MM.1S (cell line): ENCODE measurements around the gene STIM1.

Experiments used
- DNase-seq: peaks from one replicate; pipeline ENCODE4 v3.0.0-alpha.2; 2015
- H2AFZ ChIP-seq: fragments of 300-600 bp; sonication (generic); 2 replicates; pipeline ENCODE4 v1.6.0; 2016; ENCODE audit warnings: antibody characterized with exemption, low read length
- H3F3A ChIP-seq: fragments of 300-600 bp; sonication (generic); 2 replicates; pipeline ENCODE4 v1.6.1; 2016; ENCODE audit warnings: mild to moderate bottlenecking, antibody characterized with exemption, low read length, moderate library complexity, mixed read lengths; ENCODE audit not compliant: insufficient read depth
- H3K27ac ChIP-seq: fragments of 300-600 bp; sonication (generic); 2 replicates; pipeline ENCODE4 v1.5.1; 2016; ENCODE audit warnings: mild to moderate bottlenecking, low read length
- H3K27me3 ChIP-seq: fragments of 300-600 bp; sonication (generic); replicated peaks from 2 replicates; pipeline ENCODE4 v1.6.0; 2016; ENCODE audit warnings: low read length; ENCODE audit not compliant: insufficient read depth
- H3K36me3 ChIP-seq: fragments of 300-600 bp; sonication (generic); replicated peaks from 2 replicates; pipeline ENCODE4 v1.6.1; 2016; ENCODE audit warnings: mild to moderate bottlenecking, low read length, mixed read lengths; ENCODE audit not compliant: insufficient read depth
- H3K4me1 ChIP-seq: fragments of 300-600 bp; sonication (generic); 2 replicates; pipeline ENCODE4 v1.6.1; 2016; ENCODE audit warnings: low read length, mixed read lengths
- H3K4me2 ChIP-seq: fragments of 300-600 bp; sonication (generic); 2 replicates; pipeline ENCODE4 v1.6.0; 2016; ENCODE audit warnings: low read depth, low read length
- H3K4me3 ChIP-seq: fragments of 300-600 bp; sonication (generic); 2 replicates; pipeline ENCODE4 v1.5.1; 2016; ENCODE audit warnings: low read length, mixed read lengths
- H3K79me2 ChIP-seq: fragments of 300-600 bp; sonication (generic); 2 replicates; pipeline ENCODE4 v1.6.1; 2016; ENCODE audit warnings: mixed run types, low read length, mixed read lengths
- H3K9ac ChIP-seq: fragments of 300-600 bp; sonication (generic); 2 replicates; pipeline ENCODE4 v1.6.1; 2016; ENCODE audit warnings: low read length, mixed read lengths
- H3K9me2 ChIP-seq: fragments of 300-600 bp; sonication (generic); replicated peaks from 2 replicates; pipeline ENCODE4 v1.6.1; 2016; ENCODE audit warnings: mild to moderate bottlenecking, low read length, mixed read lengths; ENCODE audit not compliant: insufficient read depth
- H3K9me3 ChIP-seq: fragments of 300-600 bp; sonication (generic); replicated peaks from 2 replicates; pipeline ENCODE4 v1.6.1; 2016; ENCODE audit warnings: mild to moderate bottlenecking, low read length, mixed read lengths; ENCODE audit not compliant: insufficient read depth
- H4K20me1 ChIP-seq: fragments of 300-600 bp; sonication (generic); 2 replicates; pipeline ENCODE4 v1.6.1; 2016; ENCODE audit warnings: mild to moderate bottlenecking, low read length, moderate library complexity, mixed read lengths; ENCODE audit not compliant: insufficient read depth
- CTCF ChIP-seq: fragments of 300-600 bp; sonication (generic); IDR thresholded peaks from 2 replicates; pipeline ENCODE4 v1.5.1; 2016; ENCODE audit warnings: antibody characterized with exemption, low read length, mixed read lengths
- EZH2 ChIP-seq: fragments of 300-600 bp; sonication (generic); optimal IDR thresholded peaks from 2 replicates; pipeline ENCODE3; 2017; ENCODE audit warnings: low read depth, mild to moderate bottlenecking, antibody characterized with exemption, low read length, mixed read lengths
- EZH2phosphoT487 ChIP-seq: fragments of 300-600 bp; sonication (generic); IDR thresholded peaks from 2 replicates; pipeline ENCODE4 v1.6.1; 2018; ENCODE audit warnings: antibody characterized with exemption, low read length

The STIM1 gene

DNA sequence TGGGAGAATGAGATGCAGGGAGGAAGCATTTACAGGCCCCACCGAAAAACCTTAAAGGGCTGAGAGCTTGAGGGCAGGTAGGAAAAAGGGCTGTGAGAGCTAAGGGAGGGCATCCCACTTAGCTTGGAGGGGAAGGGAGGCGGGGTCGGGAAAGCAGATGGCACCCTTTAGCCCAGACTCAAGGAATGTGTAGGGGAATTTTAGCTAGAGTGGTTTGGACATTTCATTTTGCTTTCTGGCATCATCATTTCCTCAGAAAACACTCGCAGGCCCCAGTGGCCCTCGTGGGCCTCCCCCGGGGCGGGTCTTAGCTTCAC is 846 bp upstream of the STIM1 start:
- H3F3A ChIP-seq = peaks cover 59% of the 10 kb centered on the region
- peak overlapping the region; percentile 79 for H3K9ac ChIP-seq
- H3K9me2 ChIP-seq = no peaks in the 10 kb centered on the region
- TF ChIP-seq CTCF = no peak
- TF ChIP-seq EZH2 = no peak
- no peak for TF ChIP-seq EZH2phosphoT487
- no peaks in the 10 kb centered on the region for H4K20me1 ChIP-seq
- H3K36me3 ChIP-seq = no peaks in the 10 kb centered on the region
- H3K27me3 ChIP-seq = no peaks in the 10 kb centered on the region
- DNase-seq = no peak
- H3K79me2 ChIP-seq = peaks cover 41% of the 10 kb centered on the region
- H3K27ac ChIP-seq = peak overlapping the region; percentile 97
- H3K4me3 ChIP-seq = peak overlapping the region; percentile 84
- peak overlapping the region; percentile 90 for H3K4me2 ChIP-seq
- H3K4me1 ChIP-seq = peaks cover 42% of the 10 kb centered on the region
- H2AFZ ChIP-seq = peak overlapping the region; percentile 77
- no peaks in the 10 kb centered on the region for H3K9me3 ChIP-seq

DNA sequence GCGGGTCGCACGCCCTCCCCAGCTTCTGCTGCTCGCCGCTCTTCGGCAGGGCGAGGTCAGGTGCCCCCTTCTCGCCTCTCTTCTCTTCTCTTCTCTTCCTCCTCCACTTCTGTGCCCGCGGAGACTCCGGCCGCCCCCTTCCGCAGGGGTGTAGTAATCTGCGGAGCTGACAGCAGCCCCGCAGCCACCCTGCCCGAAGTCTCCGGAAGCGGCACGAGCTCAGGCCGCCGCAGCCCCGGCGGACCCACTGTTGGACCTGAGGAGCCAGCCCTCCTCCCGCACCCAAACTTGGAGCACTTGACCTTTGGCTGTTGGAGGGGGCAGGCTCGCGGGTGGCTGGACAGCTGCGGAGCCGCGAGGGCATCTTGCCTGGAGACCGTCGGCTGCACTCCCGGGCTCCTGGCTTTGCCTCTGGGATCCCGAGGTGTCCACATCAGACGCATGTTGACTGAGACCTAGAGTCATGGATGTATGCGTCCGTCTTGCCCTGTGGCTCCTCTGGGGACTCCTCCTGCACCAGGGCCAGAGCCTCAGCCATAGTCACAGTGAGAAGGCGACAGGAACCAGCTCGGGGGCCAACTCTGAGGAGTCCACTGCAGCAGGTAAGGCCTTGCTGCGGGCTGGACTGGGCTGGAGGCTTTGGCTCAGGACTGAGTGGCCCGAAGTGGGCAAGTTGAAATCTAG is 486 bp downstream of the STIM1 start:
- no peaks in the 10 kb centered on the region for H4K20me1 ChIP-seq
- peak overlapping the region; percentile 65 for H3K9ac ChIP-seq
- H3K36me3 ChIP-seq = no peaks in the 10 kb centered on the region
- no peaks in the 10 kb centered on the region for H3K9me3 ChIP-seq
- peaks cover 54% of the 10 kb centered on the region for H3K79me2 ChIP-seq
- TF ChIP-seq EZH2phosphoT487 = no peak
- TF ChIP-seq CTCF = no peak
- no peak for TF ChIP-seq EZH2
- H3K9me2 ChIP-seq = no peaks in the 10 kb centered on the region
- H2AFZ ChIP-seq = peak overlapping the region; percentile 39
- no peaks in the 10 kb centered on the region for H3K27me3 ChIP-seq
- H3K4me3 ChIP-seq = peak overlapping the region; percentile 75
- peak overlapping the region; percentile 88 for H3K4me2 ChIP-seq
- peaks cover 55% of the 10 kb centered on the region for H3K4me1 ChIP-seq
- DNase-seq = peak; percentile 51
- H3F3A ChIP-seq = peaks cover 65% of the 10 kb centered on the region
- peak overlapping the region; percentile 42; the same call in 1 of the 2 replicates for H3K27ac ChIP-seq

DNA sequence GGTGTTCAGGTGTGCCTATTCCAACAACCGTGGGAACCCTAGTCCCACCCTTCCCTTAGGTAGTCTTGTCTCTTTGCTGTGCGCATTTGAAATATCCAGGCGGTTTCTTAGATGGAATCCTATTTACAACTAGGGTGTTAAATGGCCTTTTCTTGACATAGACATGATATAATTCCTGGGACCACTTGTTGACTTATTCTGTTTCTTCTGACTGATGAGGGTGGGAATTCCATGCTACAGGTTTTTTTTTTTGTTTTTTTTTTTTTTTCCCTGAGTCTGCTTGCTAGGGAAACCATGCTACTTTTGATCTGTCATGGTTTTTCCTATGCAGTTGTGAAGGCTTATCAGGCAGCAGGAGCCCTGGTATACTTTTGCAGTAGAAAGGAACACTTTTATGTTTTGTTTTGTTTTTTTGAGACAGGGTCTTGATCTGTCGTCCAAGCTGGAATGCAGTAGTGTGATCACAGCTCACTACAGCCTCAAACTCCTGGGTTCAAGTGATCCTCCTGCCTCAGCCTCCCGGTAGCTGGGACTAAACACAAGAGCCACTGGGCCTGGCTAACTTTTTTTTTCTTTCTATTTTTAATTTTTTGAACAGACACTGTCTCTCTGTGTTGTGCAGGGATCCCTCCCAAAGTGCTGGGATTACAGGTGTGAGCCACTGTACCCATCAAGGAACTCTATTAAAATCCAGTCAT is 1.5 kb downstream of the STIM1 start:
- H3F3A ChIP-seq = peaks cover 66% of the 10 kb centered on the region
- H3K9me3 ChIP-seq = no peaks in the 10 kb centered on the region
- H4K20me1 ChIP-seq = no peaks in the 10 kb centered on the region
- H3K9me2 ChIP-seq = no peaks in the 10 kb centered on the region
- peaks cover 63% of the 10 kb centered on the region for H3K4me1 ChIP-seq
- DNase-seq = no peak
- H2AFZ ChIP-seq = no peak overlapping the region
- H3K27ac ChIP-seq = peak overlapping the region; percentile 79; the same call in 1 of the 2 replicates
- no peaks in the 10 kb centered on the region for H3K27me3 ChIP-seq
- no peaks in the 10 kb centered on the region for H3K36me3 ChIP-seq
- peak overlapping the region; percentile 75 for H3K4me3 ChIP-seq
- peak overlapping the region; percentile 65; the same call in 1 of the 2 replicates for H3K9ac ChIP-seq
- H3K4me2 ChIP-seq = peak overlapping the region; percentile 88
- peaks cover 65% of the 10 kb centered on the region for H3K79me2 ChIP-seq
- no peak for TF ChIP-seq CTCF
- no peak for TF ChIP-seq EZH2
- no peak for TF ChIP-seq EZH2phosphoT487
